ENCODE results near the gene NAA80. TPM values are rescaled to one million over a fixed set of nuclear protein-coding genes. Genes with fewer than 3 reads are reported as not detected.

The NAA80 gene
- total and polyA plus RNA-seq, 2 of the 13 experiments (the other 11 are each of a cell fraction or from before 2014, with no cell fraction given): 3.4 to 8.7 TPM

GRCh38 chr3:50274371-50275104, 24.7 kb downstream of the NAA80 start (continued):
- TF ChIP-seq, protein P1, sequence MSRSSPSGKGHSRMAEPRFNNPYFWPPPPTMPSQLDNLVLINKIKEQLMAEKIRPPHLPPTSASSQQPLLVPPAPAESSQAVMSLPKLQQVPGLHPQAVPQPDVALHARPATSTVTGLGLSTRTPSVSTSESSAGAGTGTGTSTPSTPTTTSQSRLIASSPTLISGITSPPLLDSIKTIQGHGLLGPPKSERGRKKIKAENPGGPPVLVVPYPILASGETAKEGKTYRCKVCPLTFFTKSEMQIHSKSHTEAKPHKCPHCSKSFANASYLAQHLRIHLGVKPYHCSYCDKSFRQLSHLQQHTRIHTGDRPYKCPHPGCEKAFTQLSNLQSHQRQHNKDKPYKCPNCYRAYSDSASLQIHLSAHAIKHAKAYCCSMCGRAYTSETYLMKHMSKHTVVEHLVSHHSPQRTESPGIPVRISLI (CRISPR knock-in tag; IDR thresholded peaks at IDR 0.05; ENCODE audit: borderline replicate concordance): no peak
- TF ChIP-seq HNF4A (CRISPR knock-in tag; IDR thresholded peaks at IDR 0.05) (no peak), ZNF530 (CRISPR knock-in tag; IDR thresholded peaks at IDR 0.05; ENCODE audit: low read depth) (no peak), ZBTB20 (CRISPR knock-in tag; IDR thresholded peaks at IDR 0.05; ENCODE audit: borderline replicate concordance, low read depth) (no peak), GTF2F1 (IDR thresholded peaks at IDR 0.05; ENCODE audit: low read length) (no peak), DR1 (CRISPR knock-in tag; IDR thresholded peaks at IDR 0.05) (no peak), HNRNPUL1 (IDR thresholded peaks at IDR 0.05; ENCODE audit: low read depth, low read length) (no peak), ELF4 (CRISPR knock-in tag; IDR thresholded peaks at IDR 0.05; ENCODE audit: borderline replicate concordance) (no peak), ZFP1 (CRISPR knock-in tag; IDR thresholded peaks at IDR 0.05) (no peak), KDM2A (CRISPR knock-in tag; IDR thresholded peaks at IDR 0.05; ENCODE audit: borderline replicate concordance, low read depth) (no peak), SNAPC4 (CRISPR knock-in tag; IDR thresholded peaks at IDR 0.05) (no peak), ZNF101 (CRISPR knock-in tag; IDR thresholded peaks at IDR 0.05; ENCODE audit: borderline replicate concordance, low read depth) (no peak), NFIC (IDR thresholded peaks at IDR 0.05; ENCODE audit: low read length) (no peak), ZNF879 (CRISPR knock-in tag; IDR thresholded peaks at IDR 0.05) (no peak), DRAP1 (CRISPR knock-in tag; IDR thresholded peaks at IDR 0.05) (no peak), HNRNPH1 (optimal IDR thresholded peaks at IDR 0.05; ENCODE audit: low read depth, low read length) (no peak), SMC3 (IDR thresholded peaks at IDR 0.05; ENCODE audit: low read length) (peak; percentile 45), ZFP36 (IDR thresholded peaks at IDR 0.05; ENCODE audit: borderline replicate concordance, low read depth, low read length, partially characterized antibody) (no peak), ZNF660 (CRISPR knock-in tag; IDR thresholded peaks at IDR 0.05; ENCODE audit: borderline replicate concordance, low read depth) (no peak), MAZ (IDR thresholded peaks at IDR 0.05; ENCODE audit: borderline replicate concordance, low read depth, low read length) (0 out of 2 replicates have a peak, but pooled peaks have one; percentile 24), MAZ (CRISPR knock-in tag; IDR thresholded peaks at IDR 0.05; ENCODE audit: low read depth) (no peak), ZKSCAN1 (IDR thresholded peaks at IDR 0.05; ENCODE audit: low read length) (no peak), JUNB (CRISPR knock-in tag; IDR thresholded peaks at IDR 0.05; ENCODE audit: borderline replicate concordance) (no peak)
